H1 (cell line): ENCODE results near the gene GLYR1. TPM values are rescaled to one million over a fixed set of nuclear protein-coding genes. Genes with fewer than 3 reads are reported as not detected.

Experiments
- CTCF ChIA-PET: fragments of 300-600 bp; sonication (Branson Sonifier 250); formaldehyde crosslinking; loops from one replicate; lab custom pipeline; 2021; ENCODE audit not compliant: partially characterized antibody; lab: Charles Lee
- POLR2A ChIA-PET: fragments of 300-600 bp; sonication (Branson Sonifier 250); formaldehyde crosslinking; loops from one replicate; lab custom pipeline; 2021; ENCODE audit warnings: inconsistent platforms; ENCODE audit not compliant: partially characterized antibody; lab: Charles Lee
- DNase-seq, 2 experiments: peaks; one replicate each; pipeline versions ENCODE4 v3.0.0 to v3.0.0-alpha.2; 2010 to 2022; ENCODE audit warnings: low spot score in 2 of 2, low read depth in 1 of 2, mixed read lengths in 1 of 2
- FAIRE-seq: peaks from 2 replicates; lab custom pipeline; 2011; peaks lifted over from hg19 to GRCh38; lab: Jason Lieb, UNC
- H2AFZ ChIP-seq: 2 replicates; pipeline ENCODE4 v1.8.1; 2012; ENCODE audit warnings: low read length, inconsistent platforms
- H2AK5ac ChIP-seq: 2 replicates; pipeline ENCODE4 v1.6.1; 2013; ENCODE audit warnings: low read depth, low read length
- H2BK120ac ChIP-seq: replicated peaks from 2 replicates; pipeline ENCODE3; 2013; ENCODE audit warnings: low read depth, low read length, inconsistent platforms
- H2BK12ac ChIP-seq: 2 replicates; pipeline ENCODE4 v1.6.1; 2013; ENCODE audit warnings: low read depth, low read length
- H2BK15ac ChIP-seq: 2 replicates; pipeline ENCODE4 v1.6.1; 2013; ENCODE audit warnings: low read length
- H2BK20ac ChIP-seq: 2 replicates; pipeline ENCODE4 v1.6.1; 2013; ENCODE audit warnings: low read length
- H2BK5ac ChIP-seq: 2 replicates; pipeline ENCODE4 v1.6.1; 2013; ENCODE audit warnings: low read depth, low read length
- H3K14ac ChIP-seq: 2 replicates; pipeline ENCODE4 v1.6.1; 2013; ENCODE audit warnings: inconsistent platforms; ENCODE audit not compliant: insufficient read length
- H3K18ac ChIP-seq: 2 replicates; pipeline ENCODE4 v1.6.1; 2013; ENCODE audit warnings: low read length; ENCODE audit errors: extremely low read depth
- H3K23ac ChIP-seq: 2 replicates; pipeline ENCODE4 v1.6.1; 2013; ENCODE audit warnings: inconsistent platforms; ENCODE audit not compliant: insufficient read length
- H3K23me2 ChIP-seq: 2 replicates; pipeline ENCODE4 v1.6.1; 2013; ENCODE audit warnings: low read depth, low read length
- H3K27ac ChIP-seq: 2 replicates; pipeline ENCODE4 v1.6.1; 2011; ENCODE audit warnings: low read depth, low read length, inconsistent platforms
- H3K27me3 ChIP-seq, 4 experiments: replicated peaks in 1 of 4; 1 replicate in 1 of 4; 2 replicates in 3 of 4; pipeline versions ENCODE4 v1.6.1 to v1.8.1; 2011 to 2013; ENCODE audit warnings: low read length in 3 of 4, mild to moderate bottlenecking in 3 of 4, inconsistent platforms in 2 of 4, mixed read lengths in 2 of 4, moderate library complexity in 1 of 4; ENCODE audit not compliant: control insufficient read depth in 3 of 4, insufficient read depth in 3 of 4; ENCODE audit errors: extremely low read depth in 1 of 4
- H3K36me3 ChIP-seq, 4 experiments: 2 replicates each; pipeline versions ENCODE4 v1.6.1 to v1.8.1; 2011 to 2013; ENCODE audit warnings: mild to moderate bottlenecking in 4 of 4, low read length in 3 of 4, moderate library complexity in 2 of 4, control low read depth in 1 of 4, inconsistent platforms in 1 of 4; ENCODE audit not compliant: insufficient read depth in 4 of 4, control insufficient read depth in 2 of 4
- H3K4ac ChIP-seq: replicated peaks from 2 replicates; pipeline ENCODE3; 2013; ENCODE audit warnings: low read length, low read depth, mixed read lengths, inconsistent platforms; ENCODE audit not compliant: insufficient read length
- H3K4me1 ChIP-seq, 4 experiments: replicated peaks in 1 of 4; 1 replicate in 1 of 4; 2 replicates in 3 of 4; pipeline versions ENCODE4 v1.6.1 to v1.8.1; 2011 to 2013; ENCODE audit warnings: low read length in 3 of 4, inconsistent platforms in 2 of 4, mixed read lengths in 1 of 4; ENCODE audit not compliant: insufficient read depth in 4 of 4, control insufficient read depth in 3 of 4
- H3K4me2 ChIP-seq, 2 experiments: 2 replicates each; pipeline versions ENCODE4 v1.6.1 to v1.8.1; 2011 to 2013; ENCODE audit warnings: low read depth in 2 of 2, low read length in 2 of 2, control low read depth in 1 of 2, inconsistent platforms in 1 of 2, mild to moderate bottlenecking in 1 of 2; ENCODE audit not compliant: insufficient read depth in 1 of 2
- H3K4me3 ChIP-seq, 4 experiments: fragments of 200-600, 300-600 bp in 1 of 4; sonication (generic), shearing (Covaris generic), sonication (Bioruptor Twin) in 1 of 4; 2 replicates each; pipeline versions ENCODE4 v1.5.1 to v1.8.1; 2011 to 2016; ENCODE audit warnings: low read length in 4 of 4, low read depth in 3 of 4, control low read depth in 2 of 4, inconsistent platforms in 2 of 4, mild to moderate bottlenecking in 2 of 4, mixed read lengths in 1 of 4, moderate library complexity in 1 of 4; ENCODE audit not compliant: insufficient read depth in 2 of 4; ENCODE audit errors: extremely low read depth in 1 of 4
- H3K56ac ChIP-seq: replicated peaks from 2 replicates; pipeline ENCODE3; 2013; ENCODE audit warnings: low read depth, mild to moderate bottlenecking, mixed read lengths, low read length, inconsistent platforms; ENCODE audit not compliant: insufficient read length
- H3K79me1 ChIP-seq: 2 replicates; pipeline ENCODE4 v1.6.1; 2013; ENCODE audit warnings: low read depth, low read length, control low read depth
- H3K79me2 ChIP-seq, 2 experiments: 2 replicates each; pipeline versions ENCODE4 v1.6.1 to v1.8.1; 2012 to 2013; ENCODE audit warnings: low read length in 2 of 2, mild to moderate bottlenecking in 2 of 2, inconsistent platforms in 1 of 2; ENCODE audit not compliant: insufficient read depth in 2 of 2, control insufficient read depth in 1 of 2
- H3K9ac ChIP-seq, 4 experiments: replicated peaks in 1 of 4; 1 replicate in 1 of 4; 2 replicates in 3 of 4; pipeline versions ENCODE4 v1.6.1 to v1.8.1; 2011 to 2013; ENCODE audit warnings: low read depth in 3 of 4, low read length in 3 of 4, control low read depth in 2 of 4, mild to moderate bottlenecking in 2 of 4, moderate library complexity in 2 of 4, inconsistent platforms in 1 of 4; ENCODE audit errors: extremely low read depth in 1 of 4
- H3K9me3 ChIP-seq, 2 experiments: 2 replicates each; pipeline versions ENCODE4 v1.6.1 to v1.8.1; 2012 to 2013; ENCODE audit warnings: mild to moderate bottlenecking in 2 of 2, moderate library complexity in 2 of 2, control low read depth in 1 of 2, inconsistent platforms in 1 of 2, low read depth in 1 of 2, low read length in 1 of 2, mixed read lengths in 1 of 2; ENCODE audit not compliant: insufficient read depth in 2 of 2
- H4K20me1 ChIP-seq, 2 experiments: replicated peaks in 1 of 2; 2 replicates each; pipeline versions ENCODE3 to v1.8.1; 2011 to 2013; ENCODE audit warnings: inconsistent platforms in 2 of 2, low read length in 2 of 2, mild to moderate bottlenecking in 1 of 2; ENCODE audit not compliant: insufficient read depth in 2 of 2, control insufficient read depth in 1 of 2
- H4K5ac ChIP-seq: 2 replicates; pipeline ENCODE4 v1.6.1; 2013; ENCODE audit warnings: low read length, low read depth, mixed read lengths, inconsistent platforms; ENCODE audit not compliant: insufficient read length
- H4K8ac ChIP-seq: 2 replicates; pipeline ENCODE4 v1.8.0; 2013; ENCODE audit warnings: mild to moderate bottlenecking, moderate library complexity, low read length, inconsistent platforms; ENCODE audit not compliant: insufficient read depth; ENCODE audit errors: extremely low read depth
- H4K91ac ChIP-seq: replicated peaks from 2 replicates; pipeline ENCODE3; 2013; ENCODE audit warnings: low read length, mixed read lengths, inconsistent platforms; ENCODE audit not compliant: insufficient read length
- ATF2 ChIP-seq: IDR thresholded peaks from 2 replicates; pipeline ENCODE4 v1.6.1; 2012; ENCODE audit warnings: low read length, inconsistent platforms
- FOSL1 ChIP-seq: IDR thresholded peaks from 2 replicates; pipeline ENCODE4 v1.6.1; 2011; ENCODE audit warnings: mild to moderate bottlenecking, low read depth, low read length, moderate library complexity; ENCODE audit not compliant: insufficient read depth
- JUN ChIP-seq: IDR thresholded peaks from 2 replicates; pipeline ENCODE4 v1.6.1; 2011; ENCODE audit warnings: low read depth, mild to moderate bottlenecking, improper control_type of control experiment, low read length
- RXRA ChIP-seq: IDR thresholded peaks from 2 replicates; pipeline ENCODE4 v1.6.1; 2011; ENCODE audit warnings: low read depth, mild to moderate bottlenecking, low read length, moderate library complexity; ENCODE audit not compliant: insufficient read depth
- SIN3A ChIP-seq, 2 experiments: IDR thresholded peaks in 1 of 2; conservative IDR thresholded peaks in 1 of 2; 2 replicates each; pipeline ENCODE4 v1.6.1; 2011 to 2012; ENCODE audit warnings: low read length in 2 of 2, improper control_type of control experiment in 1 of 2, low read depth in 1 of 2, mild to moderate bottlenecking in 1 of 2
- SUZ12 ChIP-seq: fragments of 200-600 bp; sonication (generic); IDR thresholded peaks from 2 replicates; pipeline ENCODE4 v1.6.1; 2012; ENCODE audit warnings: mild to moderate bottlenecking, inconsistent platforms, low read length, moderate library complexity, mixed read lengths
- TAF7 ChIP-seq: optimal IDR thresholded peaks from 2 replicates; pipeline ENCODE3; 2011; ENCODE audit warnings: low read depth, mild to moderate bottlenecking, inconsistent platforms, low read length, moderate library complexity, borderline replicate concordance
- USF2 ChIP-seq: IDR thresholded peaks from 2 replicates; pipeline ENCODE4 v1.6.1; 2011; ENCODE audit warnings: low read length, improper control_type of control experiment
- WGBS, 2 experiments: shearing (Covaris generic) in 1 of 2; methylation state at CpG; one replicate each; pipeline versions ENCODE4 v1.1.6 to v1.1.7; 2013 to 2015; ENCODE audit warnings: low lambda C conversion rate in 2 of 2, mixed read lengths in 2 of 2, inconsistent platforms in 1 of 2, low coverage in 1 of 2, missing lambda C conversion rate in 1 of 2; ENCODE audit not compliant: insufficient replicate concordance in 2 of 2, insufficient coverage in 1 of 2, insufficient read length in 1 of 2; ENCODE audit errors: extremely low coverage in 1 of 2, missing lambda C conversion rate in 1 of 2; 5-methylcytosine and 5-hydroxymethylcytosine counted together
- polyA plus RNA-seq, 7 experiments: library from polyadenylated mRNA; depleted of rRNA in 3 of 7; stranded (reverse) in 5 of 7; unstranded in 2 of 7; fragments of >200 nt in 5 of 7; fragments of 200-250 nt in 2 of 7; gene quantifications; 1 replicate in 5 of 7; 2 replicates in 1 of 7; 4 replicates in 1 of 7; pipeline versions ENCODE4 v1.2.1 to v1.2.3, GENCODE V29; 2011 to 2013; ENCODE audit warnings: missing spikeins in 2 of 7, mixed read lengths in 2 of 7
- total RNA-seq: library from RNA; stranded (reverse); fragmentation: NEBNext Ultra II Directional; extraction: Animal tissue kit (Norgen Biotek cat#: 25700); gene quantifications from 2 replicates; pipeline ENCODE4 v1.2.1, GENCODE V29; 2021

Gene GLYR1
- total and polyA plus RNA-seq, 2 of the 8 experiments (the other 6 are each of a cell fraction or from before 2014, with no cell fraction given) = 50.2 to 115 TPM

- CTCF ChIA-PET = interaction anchor here (1.1 to 2.4 kb wide), 6 partner anchors 10 to 65 kb away, joined by 3 to 8 read pairs (median 5); no protein-coding TSS in a partner anchor
- peaks cover 0 to 5% of the 10 kb centered on the region in 2 experiments; a peak in 1 of 4 replicates for H3K9me3 ChIP-seq
- H4K5ac ChIP-seq = no peak overlapping the region
- DNase-seq (no peak), FAIRE-seq (no peak)
- no peak overlapping the region for H2BK120ac ChIP-seq
- peaks cover 0 to 7% of the 10 kb centered on the region in 2 experiments; a peak in 1 of 4 replicates for H3K79me2 ChIP-seq
- POLR2A ChIA-PET = interaction anchor here (0.6 to 2.9 kb wide), 7 partner anchors 10 to 65 kb away, joined by 3 to 16 read pairs (median 3); no protein-coding TSS in a partner anchor
- H2AFZ ChIP-seq = no peak overlapping the region
- no peak overlapping the region for H2BK20ac ChIP-seq
- H3K4ac ChIP-seq = no peak overlapping the region
- H2BK5ac ChIP-seq = no peak overlapping the region
- H3K18ac ChIP-seq = no peak overlapping the region
- no peak overlapping the region for H3K56ac ChIP-seq
- no peak overlapping the region for H2BK12ac ChIP-seq
- no peak overlapping the region for H2AK5ac ChIP-seq
- H4K91ac ChIP-seq = no peak overlapping the region
- no peak overlapping the region for H3K23ac ChIP-seq
- H3K4me3 ChIP-seq = no peak overlapping the region
- no peaks in the 10 kb centered on the region for H3K4me1 ChIP-seq
- peaks cover 5% of the 10 kb centered on the region; the same call in 1 of the 2 replicates for H3K79me1 ChIP-seq
- H4K8ac ChIP-seq = no peak overlapping the region
- no peak overlapping the region for H3K4me2 ChIP-seq
- no peak overlapping the region for H3K14ac ChIP-seq
- H3K23me2 ChIP-seq = no peaks in the 10 kb centered on the region; the same call in 1 of the 2 replicates
- no peak overlapping the region for H3K9ac ChIP-seq
- no peak overlapping the region for H3K27ac ChIP-seq
- H3K27me3 ChIP-seq = no peaks in the 10 kb centered on the region
- peaks cover 14 to 41% (median 22%) of the 10 kb centered on the region in 4 experiments for H3K36me3 ChIP-seq
- no peak overlapping the region for H2BK15ac ChIP-seq
- WGBS, 2 experiments = 95% methylated on average over 23 of the region's 23 CpGs; no CpG with 5 or more reads in 1 of the 2 experiments
- peaks cover 7 to 11% of the 10 kb centered on the region in 2 experiments for H4K20me1 ChIP-seq
- TF ChIP-seq JUN (no peak), ATF2 (no peak), SIN3A (conservative IDR thresholded peaks at IDR 0.05 in 1 of 2, IDR thresholded peaks at IDR 0.05 in 1 of 2; ENCODE audit: low read depth in 1 of 2, low read length in 2 of 2) (no peak), TAF7 (no peak), SUZ12 (no peak), FOSL1 (no peak), USF2 (no peak), RXRA (no peak)
Measured at GRCh38 chr16:4760221-4760910, 86.7 kb downstream of the GLYR1 start.
